Gastrocnemius medialis (tissue), 4 donors: ENCODE results near the gene CCDC50.

Experiments used
- CTCF ChIP-seq, 5 experiments: fragments of 450-650 bp in 3 of 5; fragments of 200-600 bp in 2 of 5; sonication (generic) in 2 of 5; IDR thresholded peaks in 4 of 5; conservative IDR thresholded peaks in 1 of 5; 1 replicate in 4 of 5; 2 replicates in 1 of 5; pipeline ENCODE4 v1.5.1; 2016 to 2019; ENCODE audit warnings: antibody characterized with exemption in 5 of 5, mild to moderate bottlenecking in 3 of 5, moderate library complexity in 3 of 5
- POLR2A ChIP-seq, 2 donors: fragments of 450-650 bp; IDR thresholded peaks; one replicate each; pipeline ENCODE4 v1.6.1; 2017; ENCODE audit warnings: antibody characterized with exemption in 2 of 2, mild to moderate bottlenecking in 2 of 2, moderate library complexity in 2 of 2

- TF ChIP-seq CTCF (IDR thresholded peaks at IDR 0.05 in 4 of 5, conservative IDR thresholded peaks at IDR 0.05 in 1 of 5) (no peak), POLR2A (IDR thresholded peaks at IDR 0.05) (no peak)
Observed at GRCh38 chr3:191391861-191392808, 62.9 kb downstream of the CCDC50 start.
